ENCODE measurements around the gene TYK2.

DNA sequence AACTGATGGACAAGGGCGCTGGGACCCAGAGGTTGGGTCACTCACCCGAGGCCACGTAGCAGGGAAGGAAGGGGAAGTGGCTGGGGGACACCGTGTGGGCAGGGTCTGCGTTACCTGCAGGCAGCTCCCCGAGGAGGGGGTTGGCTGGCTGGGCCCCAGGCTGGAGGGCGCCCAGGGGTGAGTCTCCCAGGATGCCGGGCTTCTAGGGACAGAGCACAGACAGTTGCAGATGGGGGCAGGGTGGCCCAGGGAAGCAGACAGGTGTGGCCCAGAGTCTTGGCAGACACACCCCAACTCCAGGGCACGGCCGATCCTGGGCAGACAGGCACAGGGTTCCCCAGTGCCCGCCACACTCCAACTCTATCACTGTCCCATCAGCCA lies 59.0 kb downstream of the TYK2 start:
- TF ChIP-seq, protein P1, sequence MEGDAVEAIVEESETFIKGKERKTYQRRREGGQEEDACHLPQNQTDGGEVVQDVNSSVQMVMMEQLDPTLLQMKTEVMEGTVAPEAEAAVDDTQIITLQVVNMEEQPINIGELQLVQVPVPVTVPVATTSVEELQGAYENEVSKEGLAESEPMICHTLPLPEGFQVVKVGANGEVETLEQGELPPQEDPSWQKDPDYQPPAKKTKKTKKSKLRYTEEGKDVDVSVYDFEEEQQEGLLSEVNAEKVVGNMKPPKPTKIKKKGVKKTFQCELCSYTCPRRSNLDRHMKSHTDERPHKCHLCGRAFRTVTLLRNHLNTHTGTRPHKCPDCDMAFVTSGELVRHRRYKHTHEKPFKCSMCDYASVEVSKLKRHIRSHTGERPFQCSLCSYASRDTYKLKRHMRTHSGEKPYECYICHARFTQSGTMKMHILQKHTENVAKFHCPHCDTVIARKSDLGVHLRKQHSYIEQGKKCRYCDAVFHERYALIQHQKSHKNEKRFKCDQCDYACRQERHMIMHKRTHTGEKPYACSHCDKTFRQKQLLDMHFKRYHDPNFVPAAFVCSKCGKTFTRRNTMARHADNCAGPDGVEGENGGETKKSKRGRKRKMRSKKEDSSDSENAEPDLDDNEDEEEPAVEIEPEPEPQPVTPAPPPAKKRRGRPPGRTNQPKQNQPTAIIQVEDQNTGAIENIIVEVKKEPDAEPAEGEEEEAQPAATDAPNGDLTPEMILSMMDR (conservative IDR thresholded peaks at IDR 0.05 in 1 of 2, IDR thresholded peaks at IDR 0.05 in 1 of 2; ENCODE audit: extremely low read depth in 1 of 2, insufficient read depth in 1 of 2, low read depth in 1 of 2, low read length in 2 of 2), result no peak
- TF ChIP-seq EZH2 (IDR thresholded peaks at IDR 0.05; ENCODE audit: borderline replicate concordance, low read length), result no peak
